ENCODE data around the gene CCDC187.

CCDC187 gene

DNA sequence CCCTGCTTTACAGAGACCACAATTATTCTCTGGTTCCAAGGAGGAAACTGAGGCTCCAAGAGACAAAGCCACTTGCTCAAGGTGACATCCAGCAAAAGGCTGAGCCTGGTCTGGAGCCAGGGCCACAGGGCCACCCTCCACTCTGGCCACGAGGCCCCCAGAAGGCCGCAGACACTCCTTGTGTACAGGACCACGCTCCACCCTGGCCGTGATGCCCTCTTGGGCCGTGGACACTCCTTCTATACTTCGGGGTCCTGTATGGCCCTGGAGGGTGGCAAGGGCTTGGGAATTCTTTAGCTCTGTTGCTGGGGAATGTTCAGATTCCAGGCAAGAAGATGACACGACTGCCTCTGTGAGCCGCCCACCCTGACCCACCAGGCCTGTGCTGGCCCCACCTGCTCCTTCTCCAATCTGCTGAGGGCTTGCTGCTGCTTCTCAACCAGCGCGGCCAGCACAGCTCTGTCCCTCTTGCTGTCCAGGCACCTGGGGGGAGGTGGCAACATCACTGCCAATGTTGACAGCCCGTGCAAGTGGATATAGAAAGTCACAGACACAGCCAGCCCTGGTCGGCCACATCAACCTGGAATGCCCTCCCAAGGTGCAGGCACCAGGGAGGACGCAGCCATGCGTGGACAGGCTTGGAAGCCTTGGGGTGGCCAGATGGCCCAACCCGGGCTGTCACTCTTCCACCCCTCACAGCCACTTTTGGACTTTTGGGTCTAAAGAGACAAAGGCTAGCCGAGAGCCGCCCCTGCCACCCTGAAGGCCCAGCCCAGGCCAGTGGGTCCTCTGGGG, 38.1 kb downstream of the CCDC187 start:
- no peak for DNase-seq

DNA sequence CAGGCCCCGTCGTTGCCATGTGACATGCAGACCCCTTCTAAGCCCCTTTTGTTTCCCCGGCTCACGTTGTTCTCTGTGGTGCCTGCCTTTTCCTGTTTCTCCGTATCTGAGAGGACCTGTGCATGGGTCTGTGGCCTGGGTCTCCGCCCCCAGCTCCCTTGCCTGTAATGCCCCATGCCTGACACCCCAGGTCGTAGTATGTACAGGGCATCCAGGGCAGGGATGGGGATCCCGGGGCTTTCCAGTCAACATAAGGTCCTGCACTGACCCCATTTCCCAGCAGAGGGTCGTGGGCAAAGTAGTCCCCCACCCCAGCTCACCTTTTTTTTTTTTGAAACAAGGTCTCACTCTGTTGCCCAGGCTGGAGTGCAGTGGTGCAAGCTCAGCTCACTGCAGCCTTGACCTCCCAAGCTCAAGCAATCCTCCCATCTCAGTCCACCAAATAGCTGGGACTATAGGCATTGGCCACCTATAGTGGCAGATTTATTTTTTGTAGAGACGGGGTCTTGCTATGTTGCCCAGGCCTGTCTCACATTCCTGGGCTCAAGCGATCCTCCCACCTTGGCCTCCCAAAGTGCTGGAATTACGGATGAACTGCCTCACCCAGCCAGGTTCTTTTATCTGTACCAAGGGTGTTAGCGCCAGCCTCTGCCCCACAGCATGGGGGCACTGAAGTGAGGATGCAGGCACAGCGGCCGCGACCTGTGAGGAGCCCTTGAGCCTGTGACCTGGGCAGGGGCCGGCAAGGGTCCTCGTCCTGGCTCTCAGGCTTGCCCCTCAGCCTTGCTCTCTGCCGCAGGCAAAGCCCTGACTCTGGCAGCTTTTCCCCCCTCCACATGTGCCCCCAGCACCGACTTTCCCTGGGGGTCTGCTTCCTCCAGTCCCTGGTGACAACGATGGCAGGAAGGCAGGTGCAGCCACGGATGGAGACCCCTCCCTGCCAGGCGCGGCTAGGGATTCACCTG, 39.2 kb downstream of the CCDC187 start:
- no peak for DNase-seq

DNA sequence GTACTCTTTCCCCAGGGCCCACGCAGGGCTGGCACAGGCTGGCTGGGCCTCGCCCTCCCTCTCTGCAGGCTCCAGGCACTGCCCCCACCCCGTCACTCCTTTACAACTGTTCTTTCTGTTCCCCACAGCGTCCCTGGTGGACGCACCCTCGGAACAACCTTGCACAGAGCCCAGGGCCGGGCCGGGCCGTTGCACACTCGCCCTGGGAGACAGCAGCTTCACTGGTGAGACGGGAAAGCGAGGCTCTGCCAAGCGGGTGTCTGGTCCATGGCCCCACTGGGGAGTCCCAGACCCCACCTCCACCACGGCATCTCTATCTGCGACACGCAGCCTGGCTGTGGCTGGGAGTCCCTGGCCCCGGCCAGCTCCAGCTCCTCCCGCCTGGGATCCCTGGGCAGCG, 39.9 kb downstream of the CCDC187 start:
- DNase-seq: no peak

DNA sequence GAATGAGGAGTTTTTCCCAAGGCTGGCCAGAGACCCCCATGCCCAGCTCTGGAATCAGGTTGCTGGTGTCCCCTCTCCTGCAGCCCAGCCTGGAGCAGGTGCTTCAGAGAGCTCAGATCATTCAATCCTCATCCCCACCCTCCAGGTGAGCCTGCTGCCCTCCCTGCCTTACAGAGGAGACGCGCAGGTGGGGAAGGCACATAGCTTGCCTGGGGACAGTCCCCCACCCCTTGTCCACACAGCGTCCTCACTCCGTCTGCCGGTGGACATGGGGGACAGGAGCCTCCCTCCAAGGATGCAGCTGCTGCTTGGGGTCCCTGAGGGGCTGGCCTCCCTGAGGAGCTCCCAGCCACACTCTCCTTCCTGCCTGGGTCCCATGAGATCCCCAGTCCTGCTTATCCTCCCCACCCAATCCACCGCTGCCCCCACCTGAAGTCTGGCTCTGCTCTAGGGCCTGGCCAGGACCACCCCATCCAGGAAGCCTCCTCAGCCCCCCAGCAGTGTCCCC, 41.2 kb downstream of the CCDC187 start:
- DNase-seq: no peak

DNA sequence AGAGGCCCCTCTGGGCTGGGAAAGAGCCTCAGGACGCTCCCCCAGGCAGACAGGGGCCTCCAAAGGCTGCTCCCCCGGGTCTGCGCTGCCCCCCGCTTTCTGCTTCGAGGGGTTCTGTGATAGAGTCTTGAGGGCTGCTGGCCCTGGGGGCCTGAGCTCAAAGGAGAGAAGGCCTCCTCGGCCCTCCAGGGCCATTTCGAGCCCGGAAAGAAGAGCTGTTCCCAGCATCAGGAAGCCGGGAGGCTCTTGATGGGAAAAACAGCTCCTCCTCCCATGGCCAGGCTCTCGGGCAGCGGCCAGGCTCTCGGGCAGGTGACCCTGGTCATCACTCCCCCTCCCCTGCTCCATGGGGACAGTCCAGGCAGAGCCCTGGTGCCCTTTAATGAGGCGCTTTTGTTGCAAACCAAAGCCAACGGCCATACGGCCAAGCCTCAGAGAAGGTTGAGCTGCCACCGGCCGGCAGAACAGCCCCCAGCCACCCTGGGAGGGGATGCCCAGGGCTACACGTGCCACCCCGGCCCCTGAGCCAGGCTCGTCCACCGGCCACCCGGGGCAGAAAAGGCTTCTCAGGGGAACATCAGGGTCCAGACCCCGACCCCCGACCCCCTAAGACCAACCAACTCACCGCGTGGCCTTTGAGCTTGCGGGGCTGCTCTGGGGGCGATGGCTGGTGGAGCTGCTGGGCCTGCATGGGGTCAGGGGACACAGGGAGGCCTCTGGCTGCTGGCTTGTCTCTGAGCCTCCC, 42.0 kb downstream of the CCDC187 start:
- no peak for DNase-seq

DNA sequence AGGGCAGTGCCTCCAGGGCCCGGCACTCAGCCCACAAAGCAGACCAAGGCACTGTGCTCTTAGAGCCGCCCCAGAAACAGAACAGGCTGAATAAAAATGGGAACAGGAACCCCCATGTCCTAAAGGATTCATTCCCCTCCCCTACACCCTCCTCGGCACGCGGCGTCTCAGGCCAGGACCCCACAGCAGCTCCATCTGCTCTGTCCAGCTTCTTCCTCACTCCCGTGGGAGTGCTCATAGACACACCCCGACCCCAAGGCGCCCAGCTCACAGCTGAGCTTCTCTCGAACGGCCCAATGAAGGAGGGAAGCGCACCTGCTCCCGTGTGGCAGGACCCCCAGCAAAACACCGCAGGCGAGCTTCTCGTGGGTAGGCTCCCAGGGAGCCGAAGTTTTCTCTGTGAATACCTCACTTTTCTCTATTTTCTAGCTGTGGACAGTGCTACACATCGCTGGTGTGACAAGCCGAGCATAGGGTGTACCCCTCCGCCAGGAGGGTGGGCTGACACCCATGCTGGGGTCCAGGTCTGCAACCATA, 42.9 kb downstream of the CCDC187 start:
- DNase-seq: no peak

DNA sequence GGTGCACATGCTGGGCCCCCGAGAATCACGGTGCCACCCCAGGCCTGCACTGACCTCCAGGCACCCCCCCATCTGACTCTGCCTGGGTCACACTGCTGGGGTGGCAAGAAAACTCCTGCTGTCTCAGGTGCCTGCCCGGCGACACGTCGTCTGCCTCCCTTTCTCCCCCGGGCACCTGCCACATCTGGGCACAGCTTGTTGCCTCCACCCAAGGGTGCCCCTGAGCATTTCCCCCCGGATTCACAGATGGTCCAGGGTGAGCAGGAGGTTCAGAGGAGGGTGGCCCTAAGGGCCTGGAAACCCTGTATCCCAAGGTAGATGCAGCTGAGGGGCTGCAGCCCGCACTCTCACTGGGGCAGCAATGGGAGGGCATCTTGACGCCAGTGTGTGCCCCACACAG, 43.4 kb downstream of the CCDC187 start:
- no peak for DNase-seq

DNA sequence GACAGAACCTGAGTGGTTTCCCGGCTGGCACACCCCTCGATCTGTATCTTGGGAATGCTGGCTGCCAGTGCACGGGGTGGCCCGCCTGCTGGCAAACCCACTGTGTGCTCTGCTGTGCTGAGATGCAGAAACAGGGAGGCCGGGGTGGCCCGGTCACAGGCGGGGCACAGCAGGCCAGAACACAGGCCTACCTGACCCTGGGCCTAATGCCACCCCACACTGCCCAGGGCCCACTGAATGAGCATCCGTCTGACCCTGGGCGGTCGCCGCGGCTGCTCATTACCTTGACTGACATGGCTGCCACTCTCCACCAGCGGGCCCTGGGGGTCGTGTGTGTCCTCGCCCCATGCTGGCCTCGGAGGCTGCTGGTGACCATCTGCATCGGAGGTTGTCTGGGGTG, 44.1 kb downstream of the CCDC187 start:
- DNase-seq: no peak

DNA sequence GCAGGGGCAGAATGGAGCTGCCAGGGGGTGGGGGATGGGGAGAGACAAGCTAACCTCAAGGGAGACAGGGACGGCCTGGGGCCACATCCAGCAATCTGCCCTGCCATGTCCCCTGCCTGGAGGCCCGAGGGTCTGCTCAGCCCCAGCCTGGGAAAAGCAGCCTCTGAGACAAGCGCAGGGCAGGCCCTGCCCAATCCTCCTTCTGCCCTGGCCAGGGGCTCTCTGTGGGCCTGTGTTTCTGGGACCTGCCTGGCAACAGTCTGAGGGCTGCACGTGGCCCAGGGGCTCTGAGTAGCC, 44.4 kb downstream of the CCDC187 start:
- DNase-seq: no peak

- DNase-seq: no peak
Measured at GRCh38 chr9:136258786-136259516, 44.9 kb downstream of the CCDC187 start.

DNA sequence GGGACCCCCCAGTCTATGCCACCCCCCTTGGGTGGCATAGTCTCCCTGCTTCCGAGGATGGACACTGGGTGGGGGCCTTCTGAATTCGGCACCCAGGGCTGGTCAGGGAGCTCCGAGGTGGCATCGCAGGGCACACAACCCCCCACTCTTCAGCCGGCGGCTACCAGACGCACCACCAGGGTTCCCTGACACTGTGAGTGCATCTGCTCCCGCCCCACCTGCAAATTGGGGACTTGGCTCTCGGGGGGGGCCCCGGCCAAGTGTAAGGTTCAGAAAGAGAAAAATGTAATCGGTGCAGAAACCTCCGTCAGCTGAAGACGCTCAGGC, 45.6 kb downstream of the CCDC187 start:
- no peak for DNase-seq

- DNase-seq: no peak
Measured at GRCh38 chr9:136257381-136258298, 46.3 kb downstream of the CCDC187 start.

GRCh38 chr9:136255896-136256890, 47.7 kb downstream of the CCDC187 start:
- DNase-seq: no peak

DNA sequence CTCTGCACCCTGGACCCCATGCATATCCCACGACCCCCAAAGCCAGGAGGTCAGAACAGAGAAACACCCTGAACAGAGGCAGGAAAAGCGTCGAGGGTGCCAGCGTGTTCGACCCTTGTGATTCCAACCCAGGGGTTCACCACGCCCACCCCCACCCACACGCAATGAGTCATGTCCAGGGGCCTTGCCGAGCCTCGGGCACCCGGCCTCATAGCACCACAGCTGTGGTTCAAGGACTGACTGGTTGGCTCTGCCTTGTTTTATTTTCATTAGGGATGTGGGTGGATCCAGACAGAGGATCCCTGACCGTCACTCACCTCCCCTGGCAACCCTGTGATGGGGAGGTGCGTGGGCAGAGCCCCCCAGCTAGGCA, 48.7 kb downstream of the CCDC187 start:
- DNase-seq: no peak

DNA sequence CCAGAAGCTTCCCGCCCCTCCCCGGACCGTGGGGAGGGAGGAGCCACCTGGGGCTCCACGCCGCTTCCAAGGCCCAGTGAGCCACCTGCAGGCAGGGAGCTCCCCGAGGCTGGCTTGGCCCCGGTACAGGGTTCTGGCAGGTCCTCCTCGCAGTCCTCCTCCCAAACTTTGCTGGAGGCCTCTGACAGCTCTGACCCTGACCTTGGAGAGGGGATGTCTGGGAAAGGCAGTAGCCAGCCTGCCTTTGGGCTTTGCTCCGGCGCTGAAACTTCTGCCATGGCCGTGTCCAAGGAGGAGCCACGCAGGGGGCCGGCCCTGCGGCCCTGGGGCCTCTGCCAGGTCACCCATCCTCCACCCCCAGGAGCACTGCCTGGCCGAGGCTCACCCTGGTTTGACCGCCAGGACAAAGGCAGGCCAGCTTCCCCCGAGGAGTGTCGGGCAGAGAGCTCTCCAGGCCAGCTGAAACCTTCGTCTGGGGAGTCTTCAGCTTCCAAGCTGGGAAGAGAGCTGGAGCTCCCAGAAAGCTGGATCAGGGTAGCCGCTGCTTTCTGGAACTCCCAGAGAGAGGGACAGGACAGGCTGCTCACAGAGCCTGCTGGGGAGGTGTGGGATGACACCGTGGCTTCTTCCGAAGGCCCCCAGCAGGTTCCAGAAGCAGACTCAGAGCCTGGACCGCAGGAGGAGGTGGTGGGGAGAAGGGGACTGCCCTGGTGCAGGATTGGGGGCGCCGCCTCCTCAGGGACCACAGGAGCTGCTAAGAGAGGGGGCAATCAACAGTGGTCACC, 49.3 kb downstream of the CCDC187 start:
- no peak for DNase-seq

DNA sequence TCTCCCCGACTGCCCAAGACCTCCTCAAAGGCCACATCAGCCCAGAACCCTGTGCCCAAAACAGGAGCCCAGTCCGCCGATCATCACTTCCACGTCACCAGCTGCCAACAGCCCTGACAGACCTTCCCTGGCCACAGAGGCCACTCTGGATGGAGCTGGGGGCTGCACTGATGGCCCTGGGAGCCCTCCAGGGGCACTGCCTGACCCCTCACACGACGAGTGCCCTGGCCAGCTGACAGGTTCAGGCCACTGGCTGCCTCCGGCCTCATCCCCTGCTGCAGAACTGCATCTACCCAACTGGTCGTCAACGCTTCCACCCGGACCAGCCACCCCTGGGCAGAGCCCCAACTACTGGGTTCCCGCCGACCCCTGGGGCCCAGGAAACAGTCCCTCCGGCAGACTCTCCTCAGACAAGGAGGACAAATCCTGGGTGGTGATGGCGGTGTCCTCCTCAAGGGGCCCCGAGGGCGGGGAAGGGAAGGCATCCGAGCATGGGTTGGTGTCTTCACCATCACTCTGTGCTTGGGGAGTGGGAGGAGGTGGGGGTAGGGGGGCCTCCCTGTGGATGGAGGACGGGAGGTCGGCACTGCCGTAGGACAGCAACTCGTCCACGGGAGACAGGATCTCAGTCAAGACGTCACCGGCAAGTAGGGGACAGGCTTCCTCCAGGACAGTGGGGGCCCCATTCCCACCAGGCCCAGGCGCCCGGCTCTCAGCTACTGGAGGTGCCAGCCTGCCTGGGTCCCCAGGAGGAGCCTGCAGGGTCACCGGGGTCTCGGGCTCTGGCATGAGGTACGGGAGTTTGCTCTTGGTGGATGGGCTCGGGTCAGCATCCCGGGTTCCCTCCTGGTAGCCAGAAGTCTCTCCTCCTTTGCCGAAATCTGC, 50.4 kb downstream of the CCDC187 start:
- DNase-seq: no peak

- DNase-seq: no peak
Measured at GRCh38 chr9:136252846-136253245, 51.0 kb downstream of the CCDC187 start.

DNA sequence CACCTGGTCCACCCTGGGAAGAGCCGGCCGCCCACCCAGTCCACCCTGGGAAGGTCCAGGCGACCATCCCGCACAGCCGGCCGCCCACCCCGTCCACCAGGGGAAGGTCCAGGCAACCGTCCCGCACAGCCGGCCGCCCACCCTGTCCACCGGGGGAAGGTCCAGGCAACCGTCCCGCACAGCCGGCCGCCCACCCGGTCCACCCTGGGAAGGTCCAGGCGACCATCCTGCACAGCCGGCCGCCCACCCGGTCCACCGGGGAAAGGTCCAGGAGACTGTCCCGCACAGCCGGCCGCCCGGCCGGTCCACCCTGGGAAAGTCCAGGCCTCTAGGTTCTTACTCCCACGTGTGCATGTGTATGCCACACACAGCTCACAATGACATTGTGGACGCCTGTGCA, 51.6 kb downstream of the CCDC187 start:
- DNase-seq: no peak

Measured in activated CD4-positive, CD25-positive, alpha-beta regulatory T cell treated with anti-CD3 and anti-CD28 coated beads, Interleukin-2, amount 50 U/mL, for 72 hours (primary cell).